NCI-H2227 (cell line): Measurements from ENCODE around the gene WDR6.
A peak's percentile ranks its signal among the peaks of the same experiment; 100 is the strongest.
"Not testable (repeated sequence)": the region's sequence is repeated elsewhere in the genome, so short reads cannot be mapped to it uniquely, and the experiment has no call there.

Experiments
- DNase-seq: peaks from one replicate; lab custom pipeline; 2025; ENCODE audit not compliant: unreplicated experiment; lab: John Stamatoyannopoulos, UW

Gene WDR6

DNA sequence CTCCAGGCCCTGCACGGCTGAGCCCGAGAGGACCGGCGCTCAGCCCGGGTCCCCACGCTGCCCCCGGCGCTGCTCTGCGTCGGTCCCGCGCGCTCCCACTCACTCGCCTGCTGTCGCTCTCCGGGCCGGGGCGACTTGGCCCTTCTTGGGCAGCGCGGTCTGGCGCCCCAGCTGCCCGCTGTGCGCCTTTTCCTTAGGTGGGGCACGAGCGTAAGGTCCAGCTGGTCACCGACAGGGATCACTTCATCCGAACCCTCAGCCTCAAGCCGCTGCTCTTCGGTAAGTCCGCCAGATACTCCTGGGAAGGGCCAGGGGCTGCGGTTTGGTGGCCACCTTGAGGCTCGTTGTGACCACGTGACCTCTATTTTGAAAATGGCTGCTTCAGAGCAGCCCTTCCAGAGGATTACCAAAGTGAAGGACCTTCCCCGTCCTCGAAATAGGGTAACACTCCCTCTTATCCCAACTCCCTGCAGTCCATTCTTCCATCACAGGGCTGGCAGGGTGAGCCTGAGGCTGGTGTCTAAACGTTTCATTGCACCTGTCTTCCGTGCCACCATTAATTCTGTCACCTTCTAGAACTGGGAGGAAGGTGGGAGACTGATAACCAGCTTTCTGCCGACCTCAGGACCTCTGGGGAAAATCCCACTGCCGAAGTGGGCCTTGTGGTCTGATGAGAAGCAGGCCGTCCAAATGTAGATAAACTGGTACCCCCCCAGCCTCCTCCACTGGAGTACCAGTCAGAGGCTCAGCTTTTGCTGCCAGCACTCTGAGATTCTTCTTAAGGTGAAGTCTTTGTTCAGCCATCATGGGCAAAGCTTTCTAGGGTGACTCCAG is 16.3 kb upstream of the WDR6 start:
- peak; percentile 55 for DNase-seq

DNA sequence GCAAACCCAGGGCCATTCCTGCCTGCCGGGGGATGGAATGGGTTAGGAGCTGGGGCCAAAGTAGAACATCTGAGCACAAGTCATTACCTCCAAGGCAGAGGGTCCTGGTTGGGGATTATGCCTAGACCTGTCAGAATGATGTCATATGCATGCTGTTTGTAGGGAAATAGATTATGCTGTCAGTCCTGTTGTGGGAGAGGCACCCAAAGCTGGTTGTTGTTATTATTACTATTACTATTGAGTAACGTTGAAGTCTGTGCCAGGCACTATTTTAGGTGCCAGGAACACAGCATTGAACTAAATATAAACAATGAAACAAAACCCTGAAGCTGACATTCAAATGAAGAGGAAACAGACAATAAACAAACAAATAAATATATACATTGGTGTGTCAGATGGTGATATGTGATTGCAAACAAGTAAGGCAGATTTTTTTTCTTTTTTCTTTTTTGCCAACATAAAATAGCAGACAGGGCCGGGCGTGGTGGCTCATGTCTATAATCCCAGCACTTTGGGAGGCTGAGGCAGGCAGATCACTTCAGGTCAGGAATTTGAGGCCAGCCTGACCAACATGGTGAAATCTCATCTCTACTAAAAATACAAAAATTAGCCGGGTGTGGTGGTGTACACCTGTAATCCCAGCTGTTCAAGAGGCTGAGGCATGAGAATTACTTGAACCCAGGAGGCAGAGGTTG is 15.2 kb upstream of the WDR6 start:
- DNase-seq, result no peak

DNA sequence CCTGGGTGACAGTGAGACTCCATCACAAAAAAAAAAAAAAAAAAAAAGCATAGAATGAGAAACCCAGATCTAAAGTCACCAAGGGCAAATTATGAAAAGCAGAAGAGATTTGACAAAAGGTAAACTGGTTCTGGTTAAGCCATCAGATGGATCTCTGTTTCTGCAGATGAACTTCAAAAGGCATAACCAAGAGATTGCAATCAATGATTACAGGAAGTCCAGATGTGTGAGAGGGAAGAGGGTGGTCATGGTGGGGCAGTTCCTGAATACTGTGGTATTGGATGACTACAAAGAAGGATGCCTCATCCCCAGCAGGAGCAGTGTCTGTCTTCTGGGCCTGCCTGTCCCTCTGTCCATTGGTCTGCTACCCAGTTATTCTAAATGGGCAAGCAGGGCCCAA is 13.4 kb upstream of the WDR6 start:
- DNase-seq, result no peak

DNA sequence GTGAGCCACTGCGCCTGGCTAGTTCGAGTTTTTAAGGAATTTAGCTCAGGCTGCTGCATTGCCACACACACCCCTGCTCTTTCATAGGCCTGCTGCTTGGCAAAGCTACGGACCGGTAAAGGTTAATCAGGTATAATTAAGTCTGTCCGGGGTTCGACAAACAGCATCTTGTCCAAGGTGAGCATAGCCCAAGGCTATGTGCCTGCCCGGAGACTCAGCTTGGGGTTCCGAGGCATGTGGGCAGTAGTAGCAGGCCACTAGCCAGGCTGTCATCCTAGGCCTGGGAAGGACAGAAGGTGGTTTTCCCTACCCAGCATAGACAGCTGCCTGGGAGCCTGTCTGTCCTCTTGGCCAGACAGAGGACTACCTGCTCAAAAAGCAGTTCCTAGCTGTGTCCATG is 10.6 kb upstream of the WDR6 start:
- DNase-seq, result no peak

DNA sequence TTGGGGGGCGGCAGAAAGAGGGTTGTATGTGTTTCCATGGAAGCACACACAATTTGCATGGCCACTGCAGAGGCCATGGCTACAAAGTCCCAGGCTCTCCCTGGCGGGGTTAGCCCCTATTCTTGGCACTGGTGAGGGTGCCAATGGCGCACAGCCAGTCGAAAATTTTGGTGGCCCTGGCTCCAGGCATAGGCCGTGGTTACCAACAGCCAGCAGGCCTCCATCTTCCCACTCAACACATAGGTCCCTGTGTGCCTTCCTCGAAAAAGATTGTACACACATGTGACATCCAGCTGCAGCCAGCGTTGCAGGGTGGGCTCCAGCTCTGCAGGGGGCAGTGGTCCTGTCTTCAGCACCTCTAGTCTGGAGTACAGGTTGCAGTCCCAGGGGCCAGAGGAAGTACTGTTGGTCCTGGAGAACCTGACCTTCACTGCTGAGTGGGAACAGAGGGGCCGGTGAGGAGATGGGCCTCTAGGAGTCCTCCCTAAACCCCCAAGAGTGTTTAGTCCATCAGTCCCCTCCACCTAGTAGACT is 10.0 kb upstream of the WDR6 start:
- peak; percentile 15 for DNase-seq

DNA sequence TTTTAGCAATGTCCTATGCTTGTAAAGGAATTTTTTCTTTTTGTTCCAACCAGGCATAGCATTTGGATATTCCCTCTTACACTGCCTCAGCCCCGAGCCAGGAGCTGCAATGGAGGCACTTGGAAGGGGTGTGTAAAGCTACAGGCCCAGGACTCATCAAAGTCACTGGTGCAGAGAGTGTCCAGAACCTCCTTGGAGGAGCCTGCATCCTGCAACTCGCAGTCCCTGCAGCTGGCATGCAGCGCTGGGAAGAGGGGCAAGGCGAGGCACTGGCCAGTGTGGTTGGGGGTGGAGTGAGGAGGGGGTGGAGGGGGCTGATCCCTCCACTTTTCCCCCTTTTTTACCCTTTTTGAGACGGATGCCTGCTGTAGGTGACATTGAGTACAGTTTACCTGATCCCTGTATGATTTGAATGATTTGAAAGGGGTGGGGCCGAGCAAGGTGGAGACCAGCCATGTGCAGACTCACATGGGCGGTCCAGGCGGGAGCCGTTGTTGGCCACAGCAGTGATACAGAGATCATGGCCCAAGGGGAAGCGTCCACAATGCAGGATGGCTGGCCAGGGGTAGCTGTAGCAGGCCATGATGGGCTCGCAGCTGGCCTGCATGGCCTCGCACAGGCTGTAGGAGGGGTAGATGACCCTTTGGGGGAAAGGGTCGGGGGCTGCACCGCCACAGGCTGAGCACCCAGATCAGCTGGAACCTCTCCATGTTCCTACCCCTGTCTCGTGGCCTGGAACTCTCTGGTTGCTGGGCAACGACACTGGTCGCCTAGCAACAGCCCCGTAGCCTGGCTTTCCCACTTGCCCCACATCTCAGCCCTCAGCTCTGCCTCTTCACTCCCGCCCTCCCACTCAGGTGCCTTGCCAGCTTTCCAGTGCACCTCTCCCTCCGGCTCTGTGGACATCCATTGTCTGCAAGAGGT is 9.2 kb upstream of the WDR6 start:
- DNase-seq, result peak; percentile 88

- DNase-seq, result no peak
Measured at GRCh38 chr3:48999085-48999858, 7.9 kb upstream of the WDR6 start.

DNA sequence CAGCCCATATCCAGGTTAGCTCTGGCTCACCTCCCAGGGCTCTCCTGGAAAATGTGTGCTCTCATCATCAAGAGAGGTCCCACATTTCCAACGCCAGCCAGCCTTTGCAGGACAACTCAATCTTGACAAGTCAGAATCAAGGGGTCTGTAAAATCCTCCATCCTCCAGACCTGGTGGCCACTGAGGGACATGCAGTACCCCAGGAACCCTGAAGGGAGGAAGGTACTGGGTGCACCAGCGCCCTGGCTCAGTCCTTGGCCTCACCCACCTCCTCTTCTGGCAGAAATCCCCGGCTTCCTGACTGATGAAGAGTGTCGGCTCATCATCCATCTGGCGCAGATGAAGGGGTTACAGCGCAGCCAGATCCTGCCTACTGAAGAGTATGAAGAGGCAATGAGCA is 6.0 kb upstream of the WDR6 start:
- no peak for DNase-seq

DNA sequence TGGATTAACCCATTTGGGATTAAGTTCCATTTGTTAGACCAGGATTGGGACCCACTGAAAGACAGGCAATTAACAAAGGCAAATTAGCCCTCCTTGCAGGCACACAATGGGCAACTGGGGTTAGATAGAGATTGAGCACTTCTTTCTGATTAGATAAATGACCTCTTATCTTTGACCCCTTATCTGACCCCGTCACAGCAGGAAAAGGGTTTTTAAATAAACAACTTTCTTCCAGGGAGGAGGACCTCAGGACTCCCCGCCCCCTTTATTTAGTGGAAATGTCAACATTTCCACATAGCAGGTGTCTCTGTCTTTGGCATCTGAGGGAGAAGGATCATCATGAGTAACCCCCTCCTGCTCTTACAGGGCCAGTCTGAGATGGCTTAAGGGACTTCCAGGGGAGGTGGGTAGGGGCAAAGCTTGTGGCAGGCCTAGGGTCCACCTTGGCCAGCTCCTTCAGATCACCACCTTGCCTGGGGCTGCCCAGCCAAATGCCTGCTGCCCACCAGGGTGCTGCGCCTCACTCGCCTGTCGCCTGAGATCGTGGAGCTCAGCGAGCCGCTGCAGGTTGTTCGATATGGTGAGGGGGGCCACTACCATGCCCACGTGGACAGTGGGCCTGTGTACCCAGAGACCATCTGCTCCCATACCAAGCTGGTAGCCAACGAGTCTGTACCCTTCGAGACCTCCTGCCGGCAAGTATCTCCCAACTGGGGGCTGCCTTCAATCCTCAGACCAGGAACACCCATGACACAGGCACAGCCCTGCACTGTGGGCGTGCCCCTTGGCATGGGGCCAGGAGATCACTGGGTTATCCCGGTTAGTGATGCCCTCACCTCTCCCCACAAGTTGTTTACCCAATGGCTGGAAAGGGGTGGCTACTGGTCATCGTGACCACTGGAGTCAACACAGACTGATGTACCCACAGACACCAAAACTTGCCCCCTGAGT is 2.6 kb upstream of the WDR6 start:
- no peak for DNase-seq

GRCh38 chr3:49005303-49005680 is 1.9 kb upstream of the WDR6 start:
- no peak for DNase-seq

GRCh38 chr3:49005998-49006397 is 1.2 kb upstream of the WDR6 start:
- DNase-seq, result no peak

DNA sequence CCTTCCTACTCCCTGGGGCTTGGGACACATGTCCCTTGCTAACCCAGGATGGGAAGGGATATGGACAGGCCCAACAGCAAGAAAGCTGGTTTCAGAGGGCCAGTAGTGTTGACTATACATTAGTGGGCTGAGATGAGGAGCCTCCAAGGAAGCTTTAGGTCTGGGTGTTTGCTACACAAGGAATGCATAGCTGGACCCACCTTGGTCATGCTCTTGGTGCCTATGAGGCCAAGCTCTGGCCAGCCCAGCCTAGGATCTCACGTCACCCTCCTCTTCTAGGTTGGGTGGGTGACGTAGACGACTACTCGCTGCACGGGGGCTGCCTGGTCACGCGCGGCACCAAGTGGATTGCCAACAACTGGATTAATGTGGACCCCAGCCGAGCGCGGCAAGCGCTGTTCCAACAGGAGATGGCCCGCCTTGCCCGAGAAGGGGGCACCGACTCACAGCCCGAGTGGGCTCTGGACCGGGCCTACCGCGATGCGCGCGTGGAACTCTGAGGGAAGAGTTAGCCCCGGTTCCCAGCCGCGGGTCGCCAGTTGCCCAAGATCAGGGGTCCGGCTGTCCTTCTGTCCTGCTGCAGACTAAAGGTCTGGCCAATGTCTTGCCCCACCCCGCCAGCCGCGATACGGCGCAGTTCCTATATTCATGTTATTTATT is 653 bp upstream of the WDR6 start:
- DNase-seq, result peak; percentile 26

DNA sequence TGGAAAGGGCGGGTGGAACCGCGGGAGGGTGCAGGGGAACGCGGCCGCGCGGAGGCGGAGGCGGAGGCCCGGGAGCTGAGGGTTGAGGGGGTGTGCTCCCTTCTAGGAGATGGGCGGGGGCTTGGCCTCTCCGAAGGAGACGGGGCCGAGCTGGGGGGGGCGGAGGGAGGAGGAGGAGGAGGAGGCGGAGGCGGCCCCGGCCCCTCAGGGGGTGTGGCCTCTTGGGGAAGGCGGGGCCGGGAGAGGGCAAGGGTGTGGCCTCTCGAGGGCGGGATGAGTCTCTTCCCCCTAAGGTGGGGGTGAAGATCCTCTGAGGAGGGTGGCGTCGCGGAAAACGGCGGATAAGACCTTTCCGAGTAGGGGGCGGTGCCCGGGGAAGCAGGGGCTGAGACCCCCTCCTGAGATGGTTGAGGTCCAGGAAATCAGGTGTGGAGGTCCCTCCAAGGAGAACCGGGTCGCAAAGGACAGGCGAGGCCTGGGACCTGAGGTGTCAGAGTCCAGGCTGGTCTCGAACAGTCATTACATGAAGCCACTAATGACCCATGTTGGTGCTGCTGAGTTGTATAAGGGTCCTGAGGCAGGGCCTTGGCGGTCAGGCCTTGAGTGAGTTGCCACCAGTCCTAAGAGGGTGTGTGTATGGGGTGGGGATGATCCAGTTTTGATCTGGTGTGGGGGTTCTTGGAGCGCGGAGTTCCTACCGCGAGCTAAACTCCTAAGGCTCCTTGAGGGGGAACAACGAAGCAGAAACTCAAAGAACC is 759 bp downstream of the WDR6 start:
- DNase-seq, result peak; percentile 90

- DNase-seq, result not testable (repeated sequence)
Measured at GRCh38 chr3:49008627-49009026, 1.4 kb downstream of the WDR6 start.

GRCh38 chr3:49009396-49009795 is 2.2 kb downstream of the WDR6 start:
- no peak for DNase-seq

DNA sequence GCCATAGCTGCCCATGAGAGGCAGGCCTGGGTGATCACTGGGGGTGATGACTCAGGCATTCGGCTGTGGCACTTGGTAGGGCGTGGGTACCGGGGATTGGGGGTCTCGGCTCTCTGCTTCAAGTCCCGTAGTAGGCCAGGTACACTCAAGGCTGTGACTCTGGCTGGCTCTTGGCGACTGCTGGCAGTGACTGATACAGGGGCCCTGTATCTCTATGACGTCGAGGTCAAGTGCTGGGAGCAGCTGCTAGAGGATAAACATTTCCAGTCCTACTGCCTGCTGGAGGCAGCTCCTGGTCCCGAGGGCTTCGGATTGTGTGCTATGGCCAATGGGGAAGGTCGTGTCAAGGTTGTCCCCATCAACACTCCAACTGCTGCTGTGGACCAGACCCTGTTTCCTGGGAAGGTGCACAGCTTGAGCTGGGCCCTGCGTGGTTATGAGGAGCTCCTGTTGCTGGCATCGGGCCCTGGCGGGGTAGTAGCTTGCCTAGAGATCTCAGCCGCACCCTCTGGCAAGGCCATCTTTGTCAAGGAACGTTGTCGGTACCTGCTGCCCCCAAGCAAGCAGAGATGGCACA is 5.3 kb downstream of the WDR6 start:
- DNase-seq, result no peak

DNA sequence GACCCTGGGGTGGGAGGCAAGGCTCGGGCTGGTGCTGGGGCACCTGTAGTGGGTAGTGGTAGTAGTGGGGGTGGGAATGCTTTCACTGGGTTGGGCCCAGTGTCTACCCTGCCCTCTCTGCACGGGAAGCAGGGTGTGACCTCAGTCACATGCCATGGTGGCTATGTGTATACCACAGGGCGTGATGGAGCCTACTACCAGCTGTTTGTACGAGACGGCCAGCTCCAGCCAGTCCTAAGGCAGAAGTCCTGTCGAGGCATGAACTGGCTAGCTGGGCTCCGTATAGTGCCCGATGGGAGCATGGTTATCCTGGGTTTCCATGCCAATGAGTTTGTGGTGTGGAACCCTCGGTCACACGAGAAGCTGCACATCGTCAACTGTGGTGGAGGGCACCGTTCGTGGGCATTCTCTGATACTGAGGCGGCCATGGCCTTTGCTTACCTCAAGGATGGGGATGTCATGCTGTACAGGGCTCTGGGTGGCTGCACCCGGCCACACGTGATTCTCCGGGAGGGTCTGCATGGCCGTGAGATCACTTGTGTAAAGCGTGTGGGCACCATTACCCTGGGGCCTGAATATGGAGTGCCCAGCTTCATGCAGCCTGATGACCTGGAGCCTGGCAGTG is 6.0 kb downstream of the WDR6 start:
- no peak for DNase-seq
